SH-SY5Y (cell line): ENCODE measurements around the gene TMEM37.

ENCODE experiments used
- GATA2 ChIP-seq: IDR thresholded peaks from 2 replicates; pipeline ENCODE4 v1.6.1; 2011; ENCODE audit warnings: mild to moderate bottlenecking, low read depth, low read length
- GATA3 ChIP-seq: IDR thresholded peaks from 2 replicates; pipeline ENCODE4 v1.6.1; 2011; ENCODE audit warnings: low read depth, mild to moderate bottlenecking, low read length, moderate library complexity

GRCh38 chr2:119440873-119441272 lies 9.2 kb downstream of the TMEM37 start:
- TF ChIP-seq GATA3 (no peak), GATA2 (no peak)
